DMS53 treated with DMSO at 0.1 percent for 48 hours (cell line): Measurements from ENCODE around the gene ELFN2.

Experiments
- DNase-seq: peaks from one replicate; lab custom pipeline; 2025; ENCODE audit not compliant: unreplicated experiment; lab: John Stamatoyannopoulos, UW

Gene ELFN2

GRCh38 chr22:37324340-37325038, 102.8 kb downstream of the ELFN2 start:
- DNase-seq, result no peak

- DNase-seq, result no peak
Measured at GRCh38 chr22:37320726-37321677, 106.3 kb downstream of the ELFN2 start.

- no peak for DNase-seq
Measured at GRCh38 chr22:37319469-37319868, 107.8 kb downstream of the ELFN2 start.

DNA sequence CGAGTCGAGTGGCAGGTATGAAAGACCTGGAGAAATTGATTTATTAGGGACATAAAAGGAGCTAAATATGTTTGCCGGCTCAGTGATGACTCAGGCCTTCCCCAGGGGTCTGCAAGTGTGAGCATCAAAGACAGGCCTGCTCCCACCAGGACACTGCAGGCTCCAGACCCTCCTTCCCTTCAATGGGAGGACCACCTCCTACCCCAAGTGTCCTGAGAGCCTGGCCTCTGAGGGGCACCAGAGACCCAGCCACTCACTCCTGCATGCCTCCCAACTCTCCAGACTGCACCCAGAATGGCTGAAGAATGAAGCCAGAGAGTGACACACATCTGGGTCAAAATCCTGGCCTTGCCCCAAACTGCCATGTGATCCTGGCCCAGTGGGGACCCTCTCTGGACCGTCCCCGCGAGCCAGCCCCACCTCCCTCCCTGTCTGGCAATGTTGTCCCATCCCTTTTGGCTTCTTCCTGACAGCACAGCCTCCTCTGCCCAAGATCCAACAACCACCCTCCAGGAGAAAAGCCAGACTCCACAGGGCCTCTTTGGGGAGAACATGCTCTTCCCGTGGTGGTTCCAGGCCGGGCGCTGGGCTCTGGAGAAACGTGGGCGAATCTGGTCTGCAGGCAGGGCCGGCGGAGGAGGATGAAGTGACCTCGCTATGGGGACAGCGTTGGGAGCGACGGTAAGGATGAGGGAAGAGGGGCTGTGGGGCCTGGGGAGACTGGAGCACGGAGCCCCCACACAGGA, 108.7 kb downstream of the ELFN2 start:
- DNase-seq, result no peak
